Endodermal cell (in vitro differentiated cells): ENCODE results near the gene IQCE. TPM values are rescaled to one million over a fixed set of nuclear protein-coding genes. Genes with fewer than 3 reads are reported as not detected.

Experiments
- DNase-seq: peaks from one replicate; pipeline ENCODE4 v3.0.0-alpha.2; 2017
- H3K27ac ChIP-seq: 2 replicates; pipeline ENCODE4 v1.5.1; 2013; ENCODE audit warnings: mild to moderate bottlenecking, low read depth, low read length, moderate library complexity
- H3K27me3 ChIP-seq: 2 replicates; pipeline ENCODE4 v1.6.1; 2013; ENCODE audit warnings: mild to moderate bottlenecking, low read length, moderate library complexity; ENCODE audit not compliant: insufficient read depth, control insufficient read depth, poor library complexity, severe bottlenecking
- H3K36me3 ChIP-seq: 2 replicates; pipeline ENCODE4 v1.7.0; 2013; ENCODE audit warnings: mild to moderate bottlenecking, low read length, moderate library complexity; ENCODE audit not compliant: control insufficient read depth, insufficient read depth
- H3K4me1 ChIP-seq: one replicate; pipeline ENCODE4 v1.7.0; 2013; ENCODE audit warnings: low read length; ENCODE audit not compliant: control insufficient read depth, insufficient read depth
- H3K4me3 ChIP-seq: 2 replicates; pipeline ENCODE4 v1.5.1; 2013; ENCODE audit warnings: mild to moderate bottlenecking, low read length, moderate library complexity
- H3K9ac ChIP-seq: 2 replicates; pipeline ENCODE4 v1.6.1; 2013; ENCODE audit warnings: mild to moderate bottlenecking, low read length, moderate library complexity; ENCODE audit not compliant: poor library complexity, severe bottlenecking; ENCODE audit errors: extremely low read depth
- H3K9me3 ChIP-seq: 2 replicates; pipeline ENCODE4 v1.6.1; 2013; ENCODE audit warnings: mild to moderate bottlenecking, low read length, moderate library complexity; ENCODE audit not compliant: control insufficient read depth
- H3K27ac Mint-ChIP-seq: 2 replicates; pipeline ENCODE4 v1.8.0; 2020; ENCODE audit warnings: mixed read lengths
- H3K27me3 Mint-ChIP-seq: 2 replicates; pipeline ENCODE4 v1.8.0; 2021; ENCODE audit warnings: mild to moderate bottlenecking, mixed read lengths; ENCODE audit not compliant: insufficient read depth
- H3K36me3 Mint-ChIP-seq: 2 replicates; pipeline ENCODE4 v1.8.0; 2020; ENCODE audit warnings: low read depth, mixed read lengths
- H3K4me1 Mint-ChIP-seq: 2 replicates; pipeline ENCODE4 v1.8.0; 2020; ENCODE audit warnings: mixed read lengths
- H3K4me3 Mint-ChIP-seq: 2 replicates; pipeline ENCODE4 v1.8.0; 2020; ENCODE audit warnings: mild to moderate bottlenecking, moderate library complexity, mixed read lengths
- H3K9me3 Mint-ChIP-seq: 2 replicates; pipeline ENCODE4 v1.8.0; 2020; ENCODE audit warnings: mild to moderate bottlenecking, mixed read lengths
- WGBS, 2 experiments: methylation state at CpG; one replicate each; pipeline versions ENCODE4 v1.1.5 to v1.1.7; 2013; ENCODE audit warnings: missing lambda C conversion rate in 2 of 2, mixed read lengths in 1 of 2; ENCODE audit not compliant: insufficient coverage in 1 of 2, insufficient read length in 1 of 2; 5-methylcytosine and 5-hydroxymethylcytosine counted together
- total RNA-seq, 2 donors: library from RNA; stranded (reverse); fragmentation: NEBNext Ultra II Directional in 1 of 2; extraction: Animal tissue kit (Norgen Biotek cat#: 25700) in 1 of 2; gene quantifications; 2 replicates in 1 of 2; 3 replicates in 1 of 2; pipeline ENCODE4 v1.2.1, GENCODE V29; 2021
- TF ChIP-seq, protein P1 (sequence below): fragments of 200-600 bp; sonication (generic); conservative IDR thresholded peaks from 2 replicates; pipeline ENCODE4 v1.5.0; 2021; ENCODE audit warnings: antibody characterized with exemption, mild to moderate bottlenecking

The IQCE gene
- total RNA-seq, 2 donors from 2014 or later, result 15.4 to 20.8 TPM

- Histone ChIP-seq H3K36me3 (peaks cover 33% of the 10 kb centered on the region), H3K9me3 (no peaks in the 10 kb centered on the region), H3K4me3 (no peak overlapping the region), H3K27ac (no peak overlapping the region), H3K27me3 (no peaks in the 10 kb centered on the region), H3K9ac (no peak overlapping the region), H3K4me1 (no peaks in the 10 kb centered on the region)
- Mint-ChIP-seq H3K9me3 (no peaks in the 10 kb centered on the region), H3K4me3 (no peak overlapping the region), H3K4me1 (no peaks in the 10 kb centered on the region), H3K36me3 (peaks cover 52% of the 10 kb centered on the region), H3K27ac (no peak overlapping the region), H3K27me3 (no peaks in the 10 kb centered on the region)
- WGBS, 2 experiments, result 95 to 98% methylated on average over 22 to 23 of the region's 23 CpGs
- TF ChIP-seq, protein P1, sequence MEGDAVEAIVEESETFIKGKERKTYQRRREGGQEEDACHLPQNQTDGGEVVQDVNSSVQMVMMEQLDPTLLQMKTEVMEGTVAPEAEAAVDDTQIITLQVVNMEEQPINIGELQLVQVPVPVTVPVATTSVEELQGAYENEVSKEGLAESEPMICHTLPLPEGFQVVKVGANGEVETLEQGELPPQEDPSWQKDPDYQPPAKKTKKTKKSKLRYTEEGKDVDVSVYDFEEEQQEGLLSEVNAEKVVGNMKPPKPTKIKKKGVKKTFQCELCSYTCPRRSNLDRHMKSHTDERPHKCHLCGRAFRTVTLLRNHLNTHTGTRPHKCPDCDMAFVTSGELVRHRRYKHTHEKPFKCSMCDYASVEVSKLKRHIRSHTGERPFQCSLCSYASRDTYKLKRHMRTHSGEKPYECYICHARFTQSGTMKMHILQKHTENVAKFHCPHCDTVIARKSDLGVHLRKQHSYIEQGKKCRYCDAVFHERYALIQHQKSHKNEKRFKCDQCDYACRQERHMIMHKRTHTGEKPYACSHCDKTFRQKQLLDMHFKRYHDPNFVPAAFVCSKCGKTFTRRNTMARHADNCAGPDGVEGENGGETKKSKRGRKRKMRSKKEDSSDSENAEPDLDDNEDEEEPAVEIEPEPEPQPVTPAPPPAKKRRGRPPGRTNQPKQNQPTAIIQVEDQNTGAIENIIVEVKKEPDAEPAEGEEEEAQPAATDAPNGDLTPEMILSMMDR, result no peak
- no peak for DNase-seq
Measured at GRCh38 chr7:2544541-2545188, 14.1 kb upstream of the IQCE start.

DNA sequence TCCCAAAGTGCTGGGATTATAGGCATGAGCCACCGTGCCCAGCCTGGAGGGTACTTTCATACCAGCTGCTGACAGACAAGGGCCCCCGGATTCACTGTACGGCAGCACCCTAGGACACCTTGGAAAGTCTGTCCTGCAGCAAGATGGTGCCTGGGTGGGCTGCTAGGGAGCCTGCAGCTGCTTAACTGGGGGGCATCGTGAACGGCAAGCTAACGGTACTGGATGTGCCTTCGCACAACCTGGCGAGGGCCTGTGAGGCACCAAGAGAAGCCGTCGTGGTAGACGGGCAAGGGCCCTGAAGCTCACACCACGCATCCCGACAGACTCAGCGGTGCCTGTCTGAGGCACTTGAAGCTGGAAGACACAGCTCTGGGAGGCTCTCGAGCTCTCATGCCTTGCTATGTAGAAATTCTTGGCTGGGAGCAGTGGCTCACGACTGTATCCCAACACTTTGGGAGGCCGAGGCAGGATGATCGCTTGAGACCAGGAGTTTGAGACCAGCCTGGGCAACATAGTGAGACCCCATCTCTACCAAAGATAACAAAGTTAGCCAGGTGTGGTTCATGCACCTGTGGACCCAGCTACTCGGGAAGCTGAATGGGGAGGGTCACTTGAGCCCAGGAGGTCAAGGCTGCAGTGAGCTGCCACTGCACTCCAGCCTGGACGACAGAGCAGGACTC lies 12.9 kb upstream of the IQCE start:
- WGBS, 2 experiments, result 96 to 97% methylated on average over 19 to 20 of the region's 20 CpGs
- Mint-ChIP-seq H3K4me3 (no peak overlapping the region), H3K36me3 (peaks cover 49% of the 10 kb centered on the region), H3K27me3 (no peaks in the 10 kb centered on the region), H3K4me1 (no peaks in the 10 kb centered on the region), H3K27ac (no peak overlapping the region), H3K9me3 (no peaks in the 10 kb centered on the region)
- Histone ChIP-seq H3K27me3 (no peaks in the 10 kb centered on the region), H3K9me3 (no peaks in the 10 kb centered on the region), H3K27ac (no peak overlapping the region), H3K36me3 (peaks cover 40% of the 10 kb centered on the region), H3K4me3 (no peak overlapping the region), H3K9ac (no peak overlapping the region), H3K4me1 (no peaks in the 10 kb centered on the region)
- no peak for DNase-seq
- TF ChIP-seq, protein P1, result no peak

DNA sequence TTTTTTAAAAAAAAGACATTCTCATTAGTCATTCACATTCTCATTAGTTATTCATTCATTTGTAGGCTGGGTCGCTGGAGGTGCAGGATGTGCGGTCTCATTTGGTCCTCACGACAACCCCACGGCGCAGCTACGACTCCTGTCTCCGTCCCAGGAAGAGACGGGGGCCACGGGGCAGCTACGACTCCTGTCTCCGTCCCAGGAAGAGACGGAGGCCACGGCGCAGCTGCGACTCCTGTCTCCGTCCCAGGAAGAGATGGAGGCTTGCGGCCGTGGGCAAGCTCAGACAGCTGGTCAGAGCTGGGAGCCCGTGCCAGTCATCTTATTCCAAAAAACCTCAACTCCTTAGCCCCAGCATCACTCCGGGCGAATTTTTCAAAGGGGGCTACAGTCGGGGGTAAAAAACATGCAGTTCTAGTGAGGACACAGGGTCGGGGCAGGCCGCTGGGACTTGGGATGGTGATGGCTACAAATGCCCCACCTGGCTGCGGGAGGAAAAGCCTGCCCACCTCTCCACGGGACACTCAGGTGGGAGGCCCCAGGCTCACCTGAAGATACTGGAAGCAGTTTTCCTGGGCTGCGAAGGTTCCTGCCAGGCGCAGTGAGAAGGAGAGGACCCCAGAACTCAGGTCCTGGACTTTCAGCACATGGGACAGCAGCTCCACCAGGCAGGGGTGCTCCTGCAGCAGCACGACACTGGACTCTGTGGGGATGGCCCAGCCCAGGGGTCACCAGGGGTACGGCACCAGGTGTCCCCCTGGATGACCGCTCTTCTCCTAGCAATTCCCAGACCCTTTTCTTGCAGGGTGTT lies 11.8 kb upstream of the IQCE start:
- 89 to 91% methylated on average over 25 to 31 of the region's 31 CpGs for WGBS, 2 experiments
- peaks cover 57% of the 10 kb centered on the region for H3K36me3 Mint-ChIP-seq
- Histone ChIP-seq H3K27ac (no peak overlapping the region), H3K4me1 (no peaks in the 10 kb centered on the region), H3K36me3 (peaks cover 45% of the 10 kb centered on the region), H3K4me3 (no peak overlapping the region), H3K9ac (no peak overlapping the region), H3K9me3 (no peaks in the 10 kb centered on the region), H3K27me3 (no peaks in the 10 kb centered on the region)
- DNase-seq, result no peak
- no peak overlapping the region for H3K27ac Mint-ChIP-seq
- H3K4me3 Mint-ChIP-seq, result no peak overlapping the region
- H3K9me3 Mint-ChIP-seq, result no peaks in the 10 kb centered on the region
- H3K27me3 Mint-ChIP-seq, result no peaks in the 10 kb centered on the region
- H3K4me1 Mint-ChIP-seq, result no peaks in the 10 kb centered on the region
- TF ChIP-seq, protein P1, result no peak
